H1 (cell line): Measurements from ENCODE around the gene SF3B2. TPM values are rescaled to one million over a fixed set of nuclear protein-coding genes. Genes with fewer than 3 reads are reported as not detected.

Source experiments
- ASH2L ChIP-seq: fragments of 200-600, 300-600 bp; sonication (generic); IDR thresholded peaks from one replicate; pipeline ENCODE4 v1.7.1; 2017; ENCODE audit warnings: low read length
- MAFK ChIP-seq: IDR thresholded peaks from 2 replicates; pipeline ENCODE4 v1.6.1; 2012; ENCODE audit warnings: low read depth, mild to moderate bottlenecking, improper control_type of control experiment, low read length
- TBP ChIP-seq: IDR thresholded peaks from 2 replicates; pipeline ENCODE4 v1.6.1; 2011; ENCODE audit warnings: low read depth, low read length, improper control_type of control experiment
- polyA plus RNA-seq, 7 experiments: library from polyadenylated mRNA; depleted of rRNA in 3 of 7; stranded (reverse) in 5 of 7; unstranded in 2 of 7; fragments of >200 nt in 5 of 7; fragments of 200-250 nt in 2 of 7; gene quantifications; 1 replicate in 5 of 7; 2 replicates in 1 of 7; 4 replicates in 1 of 7; pipeline versions ENCODE4 v1.2.1 to v1.2.3, GENCODE V29; 2011 to 2013; ENCODE audit warnings: missing spikeins in 2 of 7, mixed read lengths in 2 of 7
- total RNA-seq: library from RNA; stranded (reverse); fragmentation: NEBNext Ultra II Directional; extraction: Animal tissue kit (Norgen Biotek cat#: 25700); gene quantifications from 2 replicates; pipeline ENCODE4 v1.2.1, GENCODE V29; 2021
- TF ChIP-seq, protein P1 (sequence below), 3 experiments: IDR thresholded peaks; 1 replicate in 2 of 3; 2 replicates in 1 of 3; pipeline versions ENCODE4 v1.5.1 to v1.6.1; 2011; ENCODE audit warnings: low read length in 3 of 3, mild to moderate bottlenecking in 3 of 3, inconsistent platforms in 2 of 3, low read depth in 1 of 3, moderate library complexity in 1 of 3; ENCODE audit not compliant: insufficient read depth in 1 of 3; ENCODE audit errors: control extremely low read depth in 1 of 3

SF3B2 gene
- total and polyA plus RNA-seq, 2 of the 8 experiments (the other 6 are each of a cell fraction or from before 2014, with no cell fraction given) = 182 to 237 TPM

DNA sequence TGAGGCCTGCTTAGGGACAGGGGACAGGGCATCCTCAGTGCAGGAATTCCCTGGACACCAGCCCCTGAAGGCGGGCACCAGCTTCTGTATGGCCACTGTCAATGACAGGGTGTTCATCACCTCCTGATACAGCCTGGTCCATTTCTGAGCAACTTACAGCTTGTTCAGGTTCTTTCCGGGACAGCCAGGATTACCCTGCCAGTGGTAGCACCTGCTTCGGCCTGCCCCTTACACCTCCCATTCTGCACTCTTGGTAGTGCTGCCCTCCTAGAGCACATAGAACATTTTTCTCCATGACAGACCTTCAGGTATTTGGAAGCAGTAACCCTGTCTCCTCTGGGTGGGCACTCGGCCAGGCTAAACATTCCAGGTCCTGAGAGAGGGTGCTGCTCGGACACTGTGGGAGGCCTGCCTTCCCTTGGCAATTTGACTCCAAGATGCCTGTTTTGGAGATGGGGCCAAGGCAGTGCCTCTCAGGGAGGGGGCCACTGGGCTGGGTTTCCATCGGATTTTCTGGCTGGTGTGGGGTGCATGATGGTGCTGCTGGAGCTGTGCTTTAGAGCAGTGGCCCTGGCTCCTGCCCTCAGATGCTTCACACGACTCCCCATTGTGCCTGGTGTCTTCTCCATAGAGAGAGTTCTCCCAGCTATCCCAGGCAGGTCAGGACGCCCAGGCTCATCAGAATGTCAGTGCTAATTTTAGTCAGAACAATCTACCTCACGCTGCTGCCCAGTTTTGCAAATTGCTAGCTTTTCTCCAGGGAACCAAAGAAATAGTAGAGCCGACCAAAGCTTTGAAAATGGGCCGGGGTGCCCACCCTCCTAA is 4.4 kb upstream of the SF3B2 start (continued):
- no peak for TF ChIP-seq ASH2L
- no peak for TF ChIP-seq TBP
- no peak for TF ChIP-seq MAFK
- TF ChIP-seq, protein P1, sequence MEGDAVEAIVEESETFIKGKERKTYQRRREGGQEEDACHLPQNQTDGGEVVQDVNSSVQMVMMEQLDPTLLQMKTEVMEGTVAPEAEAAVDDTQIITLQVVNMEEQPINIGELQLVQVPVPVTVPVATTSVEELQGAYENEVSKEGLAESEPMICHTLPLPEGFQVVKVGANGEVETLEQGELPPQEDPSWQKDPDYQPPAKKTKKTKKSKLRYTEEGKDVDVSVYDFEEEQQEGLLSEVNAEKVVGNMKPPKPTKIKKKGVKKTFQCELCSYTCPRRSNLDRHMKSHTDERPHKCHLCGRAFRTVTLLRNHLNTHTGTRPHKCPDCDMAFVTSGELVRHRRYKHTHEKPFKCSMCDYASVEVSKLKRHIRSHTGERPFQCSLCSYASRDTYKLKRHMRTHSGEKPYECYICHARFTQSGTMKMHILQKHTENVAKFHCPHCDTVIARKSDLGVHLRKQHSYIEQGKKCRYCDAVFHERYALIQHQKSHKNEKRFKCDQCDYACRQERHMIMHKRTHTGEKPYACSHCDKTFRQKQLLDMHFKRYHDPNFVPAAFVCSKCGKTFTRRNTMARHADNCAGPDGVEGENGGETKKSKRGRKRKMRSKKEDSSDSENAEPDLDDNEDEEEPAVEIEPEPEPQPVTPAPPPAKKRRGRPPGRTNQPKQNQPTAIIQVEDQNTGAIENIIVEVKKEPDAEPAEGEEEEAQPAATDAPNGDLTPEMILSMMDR (IDR thresholded peaks at IDR 0.05; ENCODE audit: control extremely low read depth in 1 of 3, insufficient read depth in 1 of 3, low read depth in 1 of 3, low read length in 3 of 3) = no peak
- TF ChIP-seq, all 59 proteins: peak for 0
